Measurements from ENCODE around the gene SI. TPM values are rescaled to one million over a fixed set of nuclear protein-coding genes. Genes with fewer than 3 reads are reported as not detected.
"Not testable (repeated sequence)": the region's sequence is repeated elsewhere in the genome, so short reads cannot be mapped to it uniquely, and the experiment has no call there.

The SI gene
- total RNA-seq, 3 donors from 2014 or later = 6.5 to 58.6 (median 29.5) TPM

DNA sequence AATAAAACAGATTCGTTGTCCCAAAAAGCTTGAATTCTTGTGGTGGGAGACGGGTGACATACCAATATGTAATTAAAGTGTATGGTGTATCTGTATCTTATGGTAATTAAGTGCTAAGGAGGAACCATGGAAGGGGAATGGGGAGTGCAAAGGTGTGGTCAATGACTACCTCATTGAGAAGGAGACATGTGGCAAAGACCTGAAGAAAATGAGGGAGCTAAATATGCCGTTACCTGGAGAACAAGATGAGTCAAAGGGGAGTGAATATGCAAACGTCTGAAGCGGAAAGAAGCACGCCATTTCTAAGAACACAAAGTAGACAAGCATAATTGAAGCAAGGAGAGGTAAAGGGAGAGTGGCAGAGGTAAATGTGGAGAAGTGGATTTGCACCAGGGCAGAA lies 115.7 kb downstream of the SI start:
- no peak for ATAC-seq
- Histone ChIP-seq H3K4me1 (ENCODE audit: low read depth) (no peaks in the 10 kb centered on the region), H3K4me3 (no peak overlapping the region), H3K9me3 (no peaks in the 10 kb centered on the region), H3K36me3 (ENCODE audit: low read depth) (no peaks in the 10 kb centered on the region)
- TF ChIP-seq CTCF (IDR thresholded peaks at IDR 0.05) = no peak
- intact Hi-C loops (cut with DNase I, micrococcal nuclease) = no loop called here
- DNase-seq = no peak

- intact Hi-C loops (cut with DNase I, micrococcal nuclease) = no loop called here
- no peak for TF ChIP-seq CTCF (IDR thresholded peaks at IDR 0.05)
- ATAC-seq (no peak), DNase-seq (no peak)
- Histone ChIP-seq H3K9me3 (no peaks in the 10 kb centered on the region), H3K4me1 (ENCODE audit: low read depth) (no peaks in the 10 kb centered on the region), H3K4me3 (no peak overlapping the region), H3K36me3 (ENCODE audit: low read depth) (no peaks in the 10 kb centered on the region)
These were observed 125.3 kb downstream of the SI start for GRCh38 chr3:164952966-164953365.

- intact Hi-C loops (cut with DNase I, micrococcal nuclease); ATAC-seq; H3K4me1 ChIP-seq (ENCODE audit: low read depth); H3K36me3 ChIP-seq (ENCODE audit: low read depth); H3K4me3 ChIP-seq; DNase-seq; H3K9me3 ChIP-seq: not testable (repeated sequence)
These were observed 126.9 kb downstream of the SI start for GRCh38 chr3:164951403-164951802.

- Histone ChIP-seq H3K4me3 (no peak overlapping the region), H3K9me3 (no peaks in the 10 kb centered on the region), H3K36me3 (ENCODE audit: low read depth) (no peaks in the 10 kb centered on the region), H3K4me1 (ENCODE audit: low read depth) (no peaks in the 10 kb centered on the region)
- intact Hi-C loops (cut with DNase I, micrococcal nuclease) = no loop called here
- no peak for TF ChIP-seq CTCF (IDR thresholded peaks at IDR 0.05)
- ATAC-seq (no peak), DNase-seq (no peak)
These were observed 137.6 kb downstream of the SI start for GRCh38 chr3:164940745-164941144.

DNA sequence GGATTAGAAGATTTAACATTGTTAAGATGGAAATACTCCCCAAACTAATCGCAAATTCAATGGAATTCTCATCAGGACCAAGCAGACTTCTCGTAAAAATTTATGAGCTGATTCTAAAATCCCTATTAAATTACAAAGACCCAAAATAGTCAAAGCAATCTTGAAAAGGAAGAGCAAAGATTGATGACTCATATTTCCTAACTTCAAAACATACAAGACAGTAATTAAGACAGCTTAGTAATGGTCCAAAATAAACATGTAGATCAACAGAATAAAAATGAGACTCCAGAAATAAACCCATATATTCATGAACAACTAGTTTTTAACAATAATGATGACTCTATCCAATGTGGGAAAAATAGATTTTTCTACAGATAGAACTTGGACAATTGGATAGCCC lies 148.7 kb downstream of the SI start:
- no peaks in the 10 kb centered on the region for H3K36me3 ChIP-seq (ENCODE audit: low read depth)
- intact Hi-C loops (cut with DNase I, micrococcal nuclease) = no loop called here
- ATAC-seq = no peak
- TF ChIP-seq CTCF (IDR thresholded peaks at IDR 0.05) = no peak
- no peaks in the 10 kb centered on the region for H3K4me1 ChIP-seq (ENCODE audit: low read depth)
- no peak overlapping the region for H3K4me3 ChIP-seq
- H3K9me3 ChIP-seq = no peaks in the 10 kb centered on the region
- DNase-seq = no peak

Other genes with a start within 250 kb of the SI start
- 1 to 10 TPM in 1 of 3 donors, under 1 TPM in 2; 0.35 to 7.4 (median 0.41) TPM for gene SLITRK3, start 117.9 kb upstream of the SI start, total RNA-seq